ENCODE data around the gene SLC7A4.
"Not testable (repeated sequence)": the region's sequence is repeated elsewhere in the genome, so short reads cannot be mapped to it uniquely, and the experiment has no call there.

Gene SLC7A4

DNA sequence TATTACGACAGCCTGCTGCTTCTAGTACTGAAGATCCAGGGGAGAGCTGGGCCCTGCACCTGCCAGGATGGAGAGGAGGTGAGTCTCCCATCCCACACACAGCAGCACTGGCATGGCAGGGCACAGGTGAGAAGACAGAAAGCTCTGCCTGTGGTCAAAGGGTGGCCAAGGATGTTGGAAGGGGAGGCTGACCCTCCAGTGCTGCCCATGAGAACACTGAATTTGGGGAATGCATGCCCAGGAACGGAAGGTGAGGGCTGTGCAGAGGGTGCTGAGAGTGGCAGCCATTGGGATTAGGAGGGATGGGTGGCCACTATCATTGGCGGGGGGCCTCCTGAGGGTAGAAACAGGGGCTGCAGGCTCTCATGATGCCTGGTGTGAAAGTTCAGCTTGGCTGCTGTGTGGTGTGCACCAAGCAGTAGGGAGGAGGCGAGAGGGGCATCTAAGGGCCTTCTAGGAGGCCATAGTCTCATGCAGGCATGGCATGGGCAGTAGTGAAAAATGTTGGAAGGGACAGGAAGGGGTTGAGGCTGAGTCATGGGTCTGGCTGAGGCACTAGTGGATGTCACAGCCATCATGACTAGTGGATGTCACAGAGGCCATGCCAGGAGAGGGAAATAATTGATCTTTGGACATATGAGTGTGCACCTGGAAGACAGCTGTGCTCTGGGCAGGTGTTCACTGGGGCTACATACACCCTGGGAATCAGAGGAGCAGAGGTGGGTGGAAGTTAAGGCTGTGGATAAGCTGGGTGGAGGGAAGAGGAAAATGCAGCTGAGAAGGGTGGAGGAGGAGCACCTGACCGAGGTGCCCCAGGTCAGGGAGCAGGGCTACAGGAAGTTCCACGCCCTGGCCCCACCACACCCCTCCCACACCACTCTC lies 10.9 kb upstream of the SLC7A4 start:
- no peak for DNase-seq

DNA sequence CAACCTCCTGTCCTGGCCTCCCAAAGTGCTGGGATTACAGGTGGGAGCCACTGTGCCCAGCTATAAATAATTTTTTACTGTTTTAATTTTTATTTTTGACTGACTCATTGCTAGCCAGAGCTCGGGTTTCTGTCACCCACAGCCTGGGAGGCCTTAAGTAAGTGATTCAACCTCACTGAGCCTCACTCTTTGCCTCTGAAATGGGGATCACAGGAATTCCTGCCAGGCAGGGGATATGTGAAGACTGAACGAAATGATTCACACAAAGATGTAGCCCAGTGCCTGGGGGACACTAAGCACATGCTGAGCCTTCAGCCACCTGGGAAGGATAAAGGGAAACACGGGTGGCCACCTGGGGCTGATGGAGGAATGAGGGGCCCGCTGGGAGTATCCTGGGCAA lies 9.6 kb upstream of the SLC7A4 start:
- no peak for DNase-seq

- DNase-seq: not testable (repeated sequence)
Measured at GRCh38 chr22:21039158-21039557, 6.8 kb upstream of the SLC7A4 start.

- no peak for DNase-seq
Measured at GRCh38 chr22:21038405-21038804, 6.0 kb upstream of the SLC7A4 start.

DNA sequence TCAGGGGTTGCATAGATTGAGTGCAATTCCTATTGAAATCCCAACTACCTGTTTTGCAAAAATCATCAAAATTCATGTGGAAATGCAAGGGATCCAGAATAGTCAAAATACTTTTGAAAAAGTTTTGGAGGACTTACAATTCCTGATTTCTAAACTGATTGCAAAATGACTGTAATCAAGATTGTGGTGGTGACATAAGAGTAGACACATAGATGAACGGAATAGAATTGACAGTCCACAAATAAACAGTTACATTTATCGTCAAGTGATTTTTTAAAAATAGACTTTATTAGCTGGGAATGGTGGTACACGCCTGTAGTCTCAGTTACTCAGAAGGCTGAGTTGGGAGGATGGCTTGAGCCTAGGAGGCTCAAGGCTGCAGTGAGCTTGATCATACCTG lies 2.6 kb upstream of the SLC7A4 start:
- no peak for DNase-seq

DNA sequence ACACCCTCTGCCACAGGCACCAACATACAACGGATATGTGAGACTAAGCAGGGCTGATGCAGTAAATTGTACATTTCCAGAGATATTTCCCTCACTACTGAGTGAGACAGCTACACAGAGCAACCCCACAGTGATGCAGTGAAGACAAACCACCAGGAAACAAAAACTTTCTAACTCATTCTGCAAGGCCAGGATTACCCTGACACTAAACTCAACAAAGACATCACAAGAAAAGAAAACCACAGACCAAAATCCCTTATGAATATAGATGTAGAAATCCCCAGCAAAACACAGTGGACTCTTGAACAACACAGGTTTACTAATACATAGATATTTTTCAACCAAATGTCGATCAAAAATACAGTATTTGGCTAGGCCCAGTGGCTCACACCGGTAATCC lies 1.5 kb upstream of the SLC7A4 start:
- no peak for DNase-seq

DNA sequence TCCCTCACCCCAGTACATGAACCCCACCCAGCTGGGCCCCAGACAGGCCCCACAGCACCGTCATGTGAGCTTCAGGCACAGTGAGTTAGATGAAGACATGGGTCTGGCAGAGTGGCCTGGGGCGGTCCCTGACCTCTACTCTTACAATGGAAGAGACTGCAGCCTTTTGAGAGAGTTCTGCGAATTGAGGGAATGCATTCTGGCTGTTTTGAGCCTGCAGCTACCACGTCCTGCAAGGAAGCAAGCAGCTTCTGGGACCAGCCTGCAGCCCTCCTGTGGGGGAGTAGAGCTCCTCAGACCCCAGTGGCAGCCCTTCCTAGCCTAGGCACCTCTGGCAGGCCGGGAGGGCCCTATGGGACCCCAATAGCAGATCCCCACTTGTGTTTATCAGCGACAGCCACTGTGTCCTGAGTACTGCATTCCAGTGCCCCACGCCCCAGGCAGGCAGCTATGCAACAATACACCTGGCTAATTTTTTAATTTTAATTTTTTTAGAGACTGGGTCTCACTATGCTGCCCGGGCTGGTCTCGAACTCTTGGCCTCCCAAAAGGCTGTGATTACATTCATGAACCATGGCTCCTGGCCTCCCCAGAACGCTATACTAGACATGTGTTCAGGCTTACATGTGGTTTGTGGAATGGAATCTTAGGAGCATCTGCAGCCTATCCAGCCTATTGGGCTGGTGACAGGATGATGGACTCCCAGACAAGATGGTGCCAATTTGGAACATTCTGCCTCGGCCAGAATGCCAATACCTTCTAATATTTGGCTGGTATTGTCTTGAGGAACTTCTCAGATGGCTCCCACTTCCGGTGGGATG lies 717 bp upstream of the SLC7A4 start:
- DNase-seq: no peak

- DNase-seq: no peak
Measured at GRCh38 chr22:21031545-21032036, 770 bp downstream of the SLC7A4 start.

DNA sequence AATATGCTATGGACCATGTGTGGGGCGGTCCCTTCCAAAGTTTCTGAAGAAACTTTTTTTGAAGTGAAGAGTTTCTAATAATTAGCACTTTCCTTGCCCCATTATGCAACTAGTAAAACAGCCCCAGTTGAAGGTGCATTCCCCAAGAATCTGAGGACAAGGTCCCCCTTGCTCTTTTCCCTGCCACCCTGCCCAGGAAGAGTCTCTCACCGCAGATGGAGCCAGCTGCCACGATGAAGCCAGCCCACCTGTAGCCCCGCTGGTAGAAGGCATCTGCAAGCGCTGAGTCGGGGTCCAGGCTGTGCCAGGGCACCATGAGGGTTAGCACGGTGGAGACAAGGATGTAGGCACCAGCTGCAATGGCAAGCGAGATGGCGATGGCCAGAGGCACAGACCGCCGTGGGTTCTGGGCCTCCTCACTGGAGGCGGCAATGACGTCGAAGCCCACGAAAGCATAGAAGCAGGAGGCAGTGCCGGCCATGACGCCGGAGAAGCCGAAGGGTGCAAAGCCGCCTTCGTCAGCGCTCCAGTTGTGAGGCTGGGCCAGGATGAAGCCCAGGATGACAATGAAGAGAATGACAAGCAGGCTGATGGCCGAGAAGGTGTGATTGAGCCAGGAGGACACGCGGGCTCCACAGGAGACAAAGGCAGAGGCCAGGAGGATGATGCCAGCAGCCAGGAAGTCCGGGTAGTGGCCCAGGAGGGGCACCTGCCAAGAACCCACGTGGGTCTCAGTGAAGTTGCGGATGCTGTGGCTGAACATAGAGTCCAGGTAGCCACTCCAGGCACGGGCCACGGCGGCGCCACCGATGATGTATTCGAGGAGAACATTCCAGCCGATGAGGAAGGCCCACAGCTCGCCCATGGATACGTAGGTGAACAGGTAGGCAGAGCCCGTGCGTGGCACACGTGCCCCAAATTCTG lies 1.5 kb downstream of the SLC7A4 start:
- no peak for DNase-seq

- DNase-seq: no peak
Measured at GRCh38 chr22:21030032-21030431, 2.3 kb downstream of the SLC7A4 start.

- no peak for DNase-seq
Measured at GRCh38 chr22:21029486-21030025, 2.8 kb downstream of the SLC7A4 start.

- no peak for DNase-seq
Measured at GRCh38 chr22:21028277-21029251, 3.8 kb downstream of the SLC7A4 start.

GRCh38 chr22:21026783-21027692 lies 5.3 kb downstream of the SLC7A4 start:
- DNase-seq: no peak

DNA sequence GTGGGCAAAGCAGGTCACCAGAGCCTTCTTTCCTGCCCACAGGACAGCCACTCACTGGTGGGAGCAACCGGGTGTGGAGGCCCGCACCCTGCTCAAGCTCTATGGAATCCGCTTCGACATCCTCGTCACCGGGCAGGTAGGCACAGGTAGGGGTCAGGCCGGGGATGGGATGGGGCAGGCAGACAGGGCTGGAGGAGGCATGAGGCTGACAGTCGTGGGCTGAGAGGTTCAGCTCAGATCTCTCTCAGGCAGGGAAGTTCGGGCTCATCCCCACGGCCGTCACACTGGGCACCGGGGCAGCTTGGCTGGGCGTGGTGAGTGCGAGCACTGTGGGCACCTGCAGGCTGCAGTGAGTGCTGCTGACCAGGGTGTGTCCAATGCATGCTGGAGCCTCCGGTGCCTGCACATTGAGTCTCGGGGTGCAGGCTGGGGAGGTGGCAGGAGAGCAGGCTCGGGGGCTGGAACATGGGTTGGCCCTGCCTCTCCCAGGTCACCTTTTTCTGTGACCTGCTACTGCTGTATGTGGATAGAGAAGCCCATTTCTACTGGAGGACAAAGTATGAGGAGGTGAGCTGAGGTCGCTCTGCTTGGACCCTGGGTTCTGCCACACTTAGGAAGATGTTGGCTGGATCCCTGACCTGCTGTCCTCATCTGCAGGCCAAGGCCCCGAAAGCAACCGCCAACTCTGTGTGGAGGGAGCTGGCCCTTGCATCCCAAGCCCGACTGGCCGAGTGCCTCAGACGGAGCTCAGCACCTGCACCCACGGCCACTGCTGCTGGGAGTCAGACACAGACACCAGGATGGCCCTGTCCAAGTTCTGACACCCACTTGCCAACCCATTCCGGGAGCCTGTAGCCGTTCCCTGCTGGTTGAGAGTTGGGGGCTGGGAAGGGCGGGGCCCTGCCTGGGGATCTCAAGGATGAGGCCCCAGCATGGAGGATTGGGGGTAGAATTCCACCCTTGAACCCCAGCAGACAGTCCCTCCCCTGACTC lies 6.3 kb downstream of the SLC7A4 start:
- no peak for DNase-seq

- no peak for DNase-seq
Measured at GRCh38 chr22:21025266-21025665, 7.1 kb downstream of the SLC7A4 start.

DNA sequence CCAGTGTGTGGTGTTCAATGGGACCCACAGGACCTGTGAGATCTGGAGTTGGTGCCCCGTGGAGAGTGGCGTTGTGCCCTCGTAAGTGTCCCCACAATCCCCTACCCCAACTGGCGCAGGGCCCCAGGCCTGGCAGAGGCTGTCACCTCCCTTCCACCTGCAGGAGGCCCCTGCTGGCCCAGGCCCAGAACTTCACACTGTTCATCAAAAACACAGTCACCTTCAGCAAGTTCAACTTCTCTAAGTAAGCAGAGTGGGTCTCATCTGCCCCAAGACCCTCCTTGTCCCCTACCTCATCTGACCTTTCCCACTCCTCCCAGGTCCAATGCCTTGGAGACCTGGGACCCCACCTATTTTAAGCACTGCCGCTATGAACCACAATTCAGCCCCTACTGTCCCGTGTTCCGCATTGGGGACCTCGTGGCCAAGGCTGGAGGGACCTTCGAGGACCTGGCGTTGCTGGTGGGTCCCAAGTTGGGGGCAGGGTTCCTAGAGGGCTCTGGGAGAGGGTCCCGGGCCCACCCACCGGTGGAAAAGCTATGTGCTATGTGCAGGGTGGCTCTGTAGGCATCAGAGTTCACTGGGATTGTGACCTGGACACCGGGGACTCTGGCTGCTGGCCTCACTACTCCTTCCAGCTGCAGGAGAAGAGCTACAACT lies 9.3 kb downstream of the SLC7A4 start:
- no peak for DNase-seq

DNA sequence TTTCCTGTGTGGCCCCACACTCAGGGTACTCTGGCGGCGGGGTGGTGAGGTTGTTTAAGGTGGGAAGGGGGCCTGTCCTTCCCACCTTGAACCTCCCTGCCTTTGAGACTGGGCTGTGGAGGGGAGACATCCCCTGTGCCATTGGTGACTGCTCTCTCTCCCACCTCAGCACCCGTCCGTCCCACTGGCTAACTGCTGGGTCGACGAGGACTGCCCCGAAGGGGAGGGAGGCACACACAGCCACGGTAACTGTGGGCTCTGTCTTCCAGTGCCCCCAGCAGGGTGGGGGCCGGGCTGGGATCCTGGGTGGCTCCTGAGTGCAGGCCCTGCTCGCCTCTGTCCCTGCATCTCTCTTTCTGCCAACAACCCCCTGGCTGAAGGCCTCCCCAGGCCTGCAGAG lies 9.9 kb downstream of the SLC7A4 start:
- DNase-seq: no peak

GRCh38 chr22:21020802-21021429 lies 11.4 kb downstream of the SLC7A4 start:
- no peak for DNase-seq

Data from bone marrow (tissue), 2 donors.